NCI-H1048 (cell line): ENCODE results near the gene YPEL1.

Experiments
- DNase-seq: peaks from one replicate; lab custom pipeline; 2025; lab: John Stamatoyannopoulos, UW

YPEL1 gene

DNA sequence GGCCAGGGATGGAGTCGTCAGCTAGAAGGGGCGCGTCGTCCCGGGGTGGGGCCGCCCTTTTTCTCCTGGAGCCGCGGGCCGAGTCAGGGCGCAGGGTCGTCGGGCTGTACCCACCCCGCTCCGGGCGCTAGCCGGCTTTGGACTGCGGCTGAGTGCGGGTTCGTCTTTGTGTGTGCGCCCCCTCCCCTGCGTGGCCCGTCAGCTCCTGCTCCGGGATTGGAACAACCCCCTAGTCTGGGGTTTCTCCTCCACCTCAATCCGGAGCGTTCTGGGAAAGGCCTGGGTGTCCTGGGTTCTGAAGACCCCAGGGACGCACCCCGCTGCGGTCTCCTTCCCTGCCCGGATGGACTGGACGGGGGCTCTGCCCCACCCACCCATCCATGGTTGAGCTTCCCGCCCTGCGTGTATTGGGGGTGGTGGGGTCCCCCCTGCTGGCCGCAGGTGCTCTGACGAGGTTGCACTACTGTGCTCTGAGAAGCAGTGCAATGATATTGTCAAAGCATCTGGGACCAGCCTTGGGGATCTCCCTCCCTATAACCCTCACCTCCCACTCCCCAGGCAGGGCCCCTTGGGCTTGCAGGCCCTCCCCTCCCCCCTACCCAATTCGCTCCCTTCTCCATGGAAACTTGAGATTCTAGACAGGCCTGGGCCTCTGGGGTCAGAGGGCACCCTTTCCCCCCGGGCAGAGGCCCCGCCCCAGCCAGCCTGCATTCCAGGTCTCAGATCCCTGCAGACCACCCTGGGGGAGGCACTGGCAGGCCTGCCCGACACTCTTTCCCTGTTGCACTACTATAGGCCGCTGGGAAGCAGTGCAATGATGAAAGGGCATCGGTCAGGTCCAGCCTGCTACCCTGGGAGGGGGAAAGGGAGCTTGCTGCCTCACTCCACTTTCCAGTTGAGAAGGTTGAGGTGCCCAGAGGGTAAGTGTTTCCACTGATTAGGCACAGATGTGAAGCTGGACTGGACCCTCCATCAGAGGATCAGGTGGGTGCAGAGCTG lies 82.7 kb downstream of the YPEL1 start:
- DNase-seq: no peak

DNA sequence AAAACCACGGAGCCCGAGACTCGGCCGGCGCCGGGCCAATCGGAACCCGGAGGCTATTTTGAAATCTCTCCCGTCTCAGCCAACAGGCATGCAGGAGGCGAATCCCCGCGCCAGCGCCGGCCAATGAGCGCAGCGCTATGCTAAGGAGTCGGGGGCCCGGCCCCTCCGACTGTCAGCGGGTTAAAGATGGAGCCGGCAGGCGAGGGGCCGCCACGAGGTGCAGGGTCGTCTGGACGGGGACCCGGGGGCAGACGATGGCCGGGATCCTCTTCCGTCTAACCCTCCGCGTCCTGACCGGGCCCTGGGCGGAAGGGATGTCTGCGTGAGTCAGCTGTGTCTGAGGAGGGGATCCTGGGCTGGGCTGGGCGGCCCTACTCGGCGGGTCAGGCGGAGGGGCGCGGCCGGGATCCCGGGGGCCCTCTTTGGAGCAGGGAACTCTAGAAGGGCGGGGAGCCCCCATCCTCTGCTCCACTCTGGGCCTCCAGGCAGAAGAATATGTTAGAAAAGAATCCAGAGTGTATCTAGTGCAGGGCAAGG lies 83.5 kb downstream of the YPEL1 start:
- DNase-seq: peak; percentile 84

DNA sequence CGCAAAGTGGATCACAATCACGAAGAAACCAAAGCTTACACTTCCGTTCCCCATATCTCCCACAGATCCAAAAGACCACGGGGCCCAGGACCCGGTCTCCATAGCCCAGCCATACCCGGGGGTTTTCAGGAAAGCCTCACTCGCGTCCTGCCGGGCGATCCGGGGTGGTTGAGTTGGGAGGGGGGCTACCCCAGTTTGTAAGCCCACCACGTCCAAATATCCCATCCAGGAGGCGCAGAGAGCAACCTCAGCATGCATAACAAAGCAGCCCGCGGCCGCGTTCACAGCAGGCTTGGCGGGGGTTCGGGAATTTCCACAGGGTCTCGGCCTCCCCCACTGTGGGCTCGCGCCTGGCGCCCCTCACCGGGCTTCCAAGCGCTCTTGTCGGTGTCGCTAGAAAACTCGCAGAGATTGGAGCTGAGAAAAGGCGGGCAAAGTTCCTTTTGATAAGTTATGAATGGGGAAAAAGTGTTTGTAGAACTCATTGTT lies 84.0 kb downstream of the YPEL1 start:
- no peak for DNase-seq

DNA sequence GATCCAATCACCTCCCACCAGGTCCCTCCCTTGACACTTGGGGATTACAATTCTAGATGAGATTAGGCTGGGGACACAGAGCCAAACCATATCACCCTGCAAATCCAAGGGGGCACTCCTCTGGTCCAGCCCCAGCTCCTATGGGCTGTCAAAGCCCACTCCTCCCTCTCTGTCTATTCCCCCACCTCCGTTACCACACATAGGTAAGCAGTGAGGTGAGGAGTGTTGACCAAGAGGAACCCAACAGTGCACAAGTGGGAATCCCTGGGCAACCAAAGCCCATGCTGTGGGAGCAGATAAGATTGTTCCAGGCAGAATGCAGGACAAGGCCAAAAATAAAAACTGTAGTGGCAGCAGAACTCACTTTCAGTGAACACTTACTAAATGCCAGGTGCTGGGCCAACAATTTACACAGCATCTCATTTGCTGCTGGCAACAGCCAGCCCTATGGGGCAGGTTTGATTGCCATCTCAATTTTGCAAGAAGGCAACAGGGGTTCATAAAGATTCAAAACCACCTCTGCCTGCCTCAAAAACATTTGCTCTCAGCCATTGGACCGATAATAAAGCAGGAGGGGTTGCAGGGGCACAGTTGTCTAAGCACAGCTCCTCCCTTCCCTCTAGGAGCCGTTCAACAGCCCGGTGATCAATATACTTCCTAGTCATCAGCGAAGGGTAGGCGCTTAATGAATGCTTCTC lies 84.6 kb downstream of the YPEL1 start:
- DNase-seq: no peak

DNA sequence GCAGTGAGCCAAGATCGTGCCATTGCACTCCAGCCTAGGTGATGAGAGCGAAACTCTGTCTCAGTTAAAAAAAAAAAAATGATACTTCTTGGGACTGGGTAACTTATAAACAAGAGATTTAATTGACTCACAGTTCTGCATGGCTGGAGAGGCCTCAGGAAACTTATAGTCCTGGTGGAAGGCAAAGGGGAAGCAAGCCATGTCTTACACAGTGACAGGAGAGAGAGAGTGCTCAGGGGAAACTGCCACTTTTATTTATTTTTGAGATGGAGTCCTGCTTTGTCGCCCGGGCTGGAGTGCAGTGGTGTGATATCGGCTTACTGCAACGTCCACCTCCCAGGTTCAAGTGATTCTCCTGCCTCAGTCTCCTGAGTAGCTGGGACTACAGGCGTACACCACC lies 85.3 kb downstream of the YPEL1 start:
- no peak for DNase-seq
